Ectodermal cell (in vitro differentiated cells): Measurements from ENCODE around the gene CEP43.

ENCODE experiments used
- H3K27ac ChIP-seq: 2 replicates; pipeline ENCODE4 v1.7.0; 2013; ENCODE audit warnings: mild to moderate bottlenecking, low read depth, low read length; ENCODE audit not compliant: insufficient read depth, poor library complexity, severe bottlenecking
- H3K27me3 ChIP-seq: 2 replicates; pipeline ENCODE4 v1.7.0; 2013; ENCODE audit warnings: mild to moderate bottlenecking, low read length; ENCODE audit not compliant: insufficient read depth, control insufficient read depth, poor library complexity, severe bottlenecking
- H3K36me3 ChIP-seq: one replicate; pipeline ENCODE4 v1.7.0; 2013; ENCODE audit warnings: low read length; ENCODE audit not compliant: control insufficient read depth, insufficient read depth
- H3K4me1 ChIP-seq: one replicate; pipeline ENCODE4 v1.7.0; 2013; ENCODE audit warnings: low read length; ENCODE audit not compliant: control insufficient read depth, insufficient read depth
- H3K4me3 ChIP-seq: 2 replicates; pipeline ENCODE4 v1.7.0; 2013; ENCODE audit warnings: low read depth, low read length, control low read depth; ENCODE audit not compliant: insufficient read depth
- H3K9me3 ChIP-seq: 2 replicates; pipeline ENCODE4 v1.7.0; 2013; ENCODE audit warnings: mild to moderate bottlenecking, low read length, moderate library complexity; ENCODE audit not compliant: control insufficient read depth
- WGBS, 2 experiments: methylation state at CpG; one replicate each; pipeline ENCODE4 v1.1.7; 2013; ENCODE audit warnings: missing lambda C conversion rate in 2 of 2; 5-methylcytosine and 5-hydroxymethylcytosine counted together

CEP43 gene

GRCh38 chr6:167007985-167008384 lies 8.8 kb downstream of the CEP43 start:
- 87 to 95% methylated on average over 4 of the region's 4 CpGs for WGBS, 2 experiments
- H3K4me3 ChIP-seq: no peak overlapping the region
- no peaks in the 10 kb centered on the region for H3K4me1 ChIP-seq
- H3K9me3 ChIP-seq: no peaks in the 10 kb centered on the region
- H3K27me3 ChIP-seq: no peaks in the 10 kb centered on the region
- H3K36me3 ChIP-seq: peaks cover 33% of the 10 kb centered on the region
- H3K27ac ChIP-seq: no peak overlapping the region

- Histone ChIP-seq H3K36me3 (peaks cover 14% of the 10 kb centered on the region), H3K27ac (no peak overlapping the region), H3K4me3 (no peak overlapping the region), H3K27me3 (no peaks in the 10 kb centered on the region), H3K4me1 (no peaks in the 10 kb centered on the region), H3K9me3 (no peaks in the 10 kb centered on the region)
- 53 to 55% methylated on average over 1 of the region's 1 CpG for WGBS, 2 experiments
Observed at GRCh38 chr6:167013067-167013466, 13.9 kb downstream of the CEP43 start.

GRCh38 chr6:167013946-167014345 lies 14.7 kb downstream of the CEP43 start:
- Histone ChIP-seq H3K36me3 (peaks cover 14% of the 10 kb centered on the region), H3K4me3 (no peak overlapping the region), H3K4me1 (no peaks in the 10 kb centered on the region), H3K27ac (no peak overlapping the region), H3K27me3 (no peaks in the 10 kb centered on the region), H3K9me3 (no peaks in the 10 kb centered on the region)
- 95 to 97% methylated on average over 3 of the region's 4 CpGs for WGBS, 2 experiments

GRCh38 chr6:167015302-167015701 lies 16.1 kb downstream of the CEP43 start:
- Histone ChIP-seq H3K9me3 (no peaks in the 10 kb centered on the region), H3K4me1 (no peaks in the 10 kb centered on the region), H3K4me3 (no peak overlapping the region), H3K27ac (no peak overlapping the region), H3K36me3 (peaks cover 14% of the 10 kb centered on the region), H3K27me3 (no peaks in the 10 kb centered on the region)
- WGBS, 2 experiments: 92 to 96% methylated on average over 9 of the region's 9 CpGs

- peaks cover 19% of the 10 kb centered on the region for H3K36me3 ChIP-seq
Observed at GRCh38 chr6:167020206-167020605, 21.0 kb downstream of the CEP43 start.

GRCh38 chr6:167027308-167027707 lies 28.1 kb downstream of the CEP43 start:
- H3K4me1 ChIP-seq: no peaks in the 10 kb centered on the region

More at GRCh38 chr6:167020206-167020605, 21.0 kb downstream of the CEP43 start:
- Histone ChIP-seq H3K27ac (no peak overlapping the region), H3K27me3 (no peaks in the 10 kb centered on the region), H3K4me3 (no peak overlapping the region), H3K9me3 (no peaks in the 10 kb centered on the region), H3K4me1 (no peaks in the 10 kb centered on the region)
- 96 to 100% methylated on average over 3 of the region's 3 CpGs for WGBS, 2 experiments

GRCh38 chr6:167027772-167028171 lies 28.6 kb downstream of the CEP43 start:
- Histone ChIP-seq H3K36me3 (peaks cover 51% of the 10 kb centered on the region), H3K4me1 (no peaks in the 10 kb centered on the region), H3K27ac (no peak overlapping the region), H3K27me3 (no peaks in the 10 kb centered on the region), H3K9me3 (no peaks in the 10 kb centered on the region), H3K4me3 (no peak overlapping the region)
- WGBS, 2 experiments: 90 to 93% methylated on average over 6 of the region's 6 CpGs

More at GRCh38 chr6:167027308-167027707, 28.1 kb downstream of the CEP43 start:
- peaks cover 51% of the 10 kb centered on the region for H3K36me3 ChIP-seq
- H3K4me3 ChIP-seq: no peak overlapping the region
- no peak overlapping the region for H3K27ac ChIP-seq
- 95 to 96% methylated on average over 3 of the region's 3 CpGs for WGBS, 2 experiments
- no peaks in the 10 kb centered on the region for H3K27me3 ChIP-seq
- H3K9me3 ChIP-seq: no peaks in the 10 kb centered on the region

- H3K4me1 ChIP-seq: no peaks in the 10 kb centered on the region
- no peak overlapping the region for H3K4me3 ChIP-seq
- no peaks in the 10 kb centered on the region for H3K27me3 ChIP-seq
- 96 to 97% methylated on average over 10 to 11 of the region's 11 CpGs for WGBS, 2 experiments
- H3K27ac ChIP-seq: peak overlapping the region; percentile 30
- no peaks in the 10 kb centered on the region for H3K9me3 ChIP-seq
- H3K36me3 ChIP-seq: peaks cover 49% of the 10 kb centered on the region
Observed at GRCh38 chr6:167030222-167031072, 31.2 kb downstream of the CEP43 start.

GRCh38 chr6:167031082-167031709 lies 32.0 kb downstream of the CEP43 start:
- Histone ChIP-seq H3K4me1 (no peaks in the 10 kb centered on the region), H3K27ac (no peak overlapping the region), H3K27me3 (no peaks in the 10 kb centered on the region), H3K36me3 (peaks cover 55% of the 10 kb centered on the region), H3K4me3 (no peak overlapping the region), H3K9me3 (no peaks in the 10 kb centered on the region)
- 95 to 96% methylated on average over 6 of the region's 6 CpGs for WGBS, 2 experiments

- Histone ChIP-seq H3K27ac (no peak overlapping the region), H3K4me3 (no peak overlapping the region), H3K36me3 (peaks cover 46% of the 10 kb centered on the region), H3K4me1 (no peaks in the 10 kb centered on the region), H3K9me3 (no peaks in the 10 kb centered on the region), H3K27me3 (no peaks in the 10 kb centered on the region)
- WGBS, 2 experiments: 91 to 97% methylated on average over 3 of the region's 3 CpGs
Observed at GRCh38 chr6:167034056-167034455, 34.9 kb downstream of the CEP43 start.
